HEK293T (cell line): Measurements from ENCODE around the gene ITGB3BP.

Experiments
- CTCF ChIA-PET: fragments of 350-600 bp; formaldehyde crosslinking; extraction: SDS; loops from one replicate; lab custom pipeline; 2021; ENCODE audit warnings: antibody characterized with exemption, inconsistent platforms; lab: Yijun Ruan, JAX
- POLR2A ChIA-PET: fragments of 350-600 bp; formaldehyde crosslinking; extraction: SDS; loops from one replicate; lab custom pipeline; 2020; ENCODE audit warnings: antibody characterized with exemption, inconsistent platforms; lab: Yijun Ruan, JAX
- DNase-seq: peaks from one replicate; pipeline ENCODE4 v3.0.0; 2012; ENCODE audit warnings: mixed read lengths; ENCODE audit errors: extremely low spot score
- ARNT ChIP-seq: fragments of 450-650 bp; IDR thresholded peaks from 2 replicates; pipeline ENCODE4 v1.6.1; 2017; ENCODE audit warnings: mild to moderate bottlenecking
- BHLHE40 ChIP-seq: fragments of 450-650 bp; IDR thresholded peaks from 2 replicates; pipeline ENCODE4 v1.6.1; 2016; ENCODE audit warnings: mild to moderate bottlenecking, moderate library complexity, borderline replicate concordance
- CTBP1 ChIP-seq: fragments of 450-650 bp; IDR thresholded peaks from 2 replicates; pipeline ENCODE4 v1.6.1; 2016; ENCODE audit warnings: borderline replicate concordance
- ELF4 ChIP-seq: fragments of 450-650 bp; IDR thresholded peaks from 2 replicates; pipeline ENCODE4 v1.6.1; 2017; ENCODE audit warnings: antibody characterized with exemption
- FOXA1 ChIP-seq: fragments of 450-650 bp; IDR thresholded peaks from 2 replicates; pipeline ENCODE4 v1.6.1; 2016; ENCODE audit warnings: mild to moderate bottlenecking
- FOXK2 ChIP-seq: fragments of 450-650 bp; IDR thresholded peaks from 2 replicates; pipeline ENCODE4 v1.6.1; 2016; ENCODE audit warnings: mild to moderate bottlenecking
- FOXM1 ChIP-seq: fragments of 450-650 bp; IDR thresholded peaks from 2 replicates; pipeline ENCODE4 v1.6.1; 2017; ENCODE audit warnings: mild to moderate bottlenecking, borderline replicate concordance
- HDGF ChIP-seq: fragments of 450-650 bp; IDR thresholded peaks from 2 replicates; pipeline ENCODE4 v1.6.1; 2017; ENCODE audit warnings: antibody characterized with exemption, borderline replicate concordance
- L3MBTL2 ChIP-seq: fragments of 450-650 bp; conservative IDR thresholded peaks from 2 replicates; pipeline ENCODE4 v1.6.1; 2016; ENCODE audit warnings: mild to moderate bottlenecking
- LEF1 ChIP-seq: fragments of 450-650 bp; IDR thresholded peaks from 2 replicates; pipeline ENCODE4 v1.6.1; 2017; ENCODE audit warnings: mild to moderate bottlenecking, borderline replicate concordance
- NFRKB ChIP-seq: fragments of 450-650 bp; IDR thresholded peaks from 2 replicates; pipeline ENCODE4 v1.6.1; 2016; ENCODE audit warnings: mild to moderate bottlenecking, moderate library complexity
- PKNOX1 ChIP-seq: fragments of 450-650 bp; IDR thresholded peaks from 2 replicates; pipeline ENCODE4 v1.6.1; 2016
- SP1 ChIP-seq: fragments of 450-650 bp; IDR thresholded peaks from 2 replicates; pipeline ENCODE4 v1.6.1; 2017
- SUZ12 ChIP-seq: fragments of 450-650 bp; IDR thresholded peaks from 2 replicates; pipeline ENCODE4 v1.6.1; 2016; ENCODE audit warnings: mild to moderate bottlenecking
- TARDBP ChIP-seq: fragments of 450-650 bp; IDR thresholded peaks from 2 replicates; pipeline ENCODE4 v1.6.1; 2016
- ZNF384 ChIP-seq: fragments of 450-650 bp; IDR thresholded peaks from 2 replicates; pipeline ENCODE4 v1.6.1; 2016

The ITGB3BP gene

GRCh38 chr1:63524201-63524600 is 1.2 kb upstream of the ITGB3BP start:
- no peak for DNase-seq
- no peak for TF ChIP-seq HDGF
- TF ChIP-seq ARNT: no peak
- no peak for TF ChIP-seq SP1
- no peak for TF ChIP-seq NFRKB
- no peak for TF ChIP-seq LEF1
- no peak for TF ChIP-seq FOXA1
- no peak for TF ChIP-seq PKNOX1
- no peak for TF ChIP-seq BHLHE40
- no peak for TF ChIP-seq ZNF384
- TF ChIP-seq CTBP1: no peak
- TF ChIP-seq TARDBP: no peak
- TF ChIP-seq FOXK2: no peak
- POLR2A ChIA-PET: interaction anchor here (1.6 kb wide), 2 partner anchors 11 to 14 kb away, joined by 4 to 6 read pairs; no protein-coding TSS in a partner anchor
- CTCF ChIA-PET: interaction anchor here (0.7 kb wide), 1 partner anchor 197 kb away, joined by 4 read pairs; no protein-coding TSS in a partner anchor

GRCh38 chr1:63523738-63524137 is 713 bp upstream of the ITGB3BP start:
- POLR2A ChIA-PET: interaction anchor here (1.1 to 1.6 kb wide), 3 partner anchors 11 to 156 kb away, joined by 4 to 6 read pairs (median 4); no protein-coding TSS in a partner anchor
- CTCF ChIA-PET: interaction anchor here (0.6 kb wide), 2 partner anchors 55 to 719 kb away, joined by 3 to 7 read pairs; no protein-coding TSS in a partner anchor
- peak; percentile 34 for DNase-seq
- TF ChIP-seq FOXA1 (no peak), LEF1 (no peak), BHLHE40 (no peak), FOXM1 (no peak), SUZ12 (no peak), ZNF384 (no peak), ELF4 (no peak), NFRKB (no peak), CTBP1 (no peak), PKNOX1 (no peak)

- POLR2A ChIA-PET: no interaction called here
- CTCF ChIA-PET: no interaction called here
- DNase-seq: no peak
- TF ChIP-seq SP1 (no peak), FOXK2 (no peak), ZNF384 (peak; percentile 52)
These were observed 6.4 kb downstream of the ITGB3BP start for GRCh38 chr1:63516629-63517028.

- TF ChIP-seq FOXA1: no peak
- TF ChIP-seq LEF1: no peak
- TF ChIP-seq ZNF384: no peak
- TF ChIP-seq SP1: no peak
- TF ChIP-seq TARDBP: no peak
- TF ChIP-seq ELF4: no peak
- TF ChIP-seq L3MBTL2: no peak
- TF ChIP-seq FOXK2: no peak
- TF ChIP-seq HDGF: no peak
- TF ChIP-seq CTBP1: no peak
- no peak for TF ChIP-seq ARNT
- TF ChIP-seq SUZ12: no peak
- TF ChIP-seq BHLHE40: no peak
- TF ChIP-seq FOXM1: no peak
- no peak for TF ChIP-seq PKNOX1
- TF ChIP-seq NFRKB: no peak
- CTCF ChIA-PET: no interaction called here
- POLR2A ChIA-PET: interaction anchor here (1.3 kb wide), 1 partner anchor 11 kb away, joined by 4 read pairs; the partner anchor contains the start of genes EFCAB7 and ITGB3BP
- DNase-seq: no peak
These were observed 10.4 kb downstream of the ITGB3BP start for GRCh38 chr1:63512584-63512983.

GRCh38 chr1:63509718-63510117 is 13.3 kb downstream of the ITGB3BP start:
- ChIA-PET POLR2A (no interaction called here), CTCF (no interaction called here)
- TF ChIP-seq BHLHE40: no peak
- no peak for TF ChIP-seq PKNOX1
- no peak for TF ChIP-seq SP1
- no peak for TF ChIP-seq L3MBTL2
- no peak for TF ChIP-seq SUZ12
- DNase-seq: no peak

- ChIA-PET CTCF (no interaction called here), POLR2A (no interaction called here)
- no peak for TF ChIP-seq ZNF384
- no peak for TF ChIP-seq FOXK2
- no peak for TF ChIP-seq PKNOX1
- TF ChIP-seq TARDBP: no peak
- no peak for TF ChIP-seq HDGF
- no peak for TF ChIP-seq NFRKB
- TF ChIP-seq ARNT: no peak
- no peak for TF ChIP-seq FOXA1
- no peak for TF ChIP-seq ELF4
- TF ChIP-seq BHLHE40: no peak
- TF ChIP-seq SUZ12: no peak
- TF ChIP-seq LEF1: no peak
- TF ChIP-seq L3MBTL2: no peak
- TF ChIP-seq SP1: no peak
- TF ChIP-seq CTBP1: no peak
- TF ChIP-seq FOXM1: no peak
- no peak for DNase-seq
These were observed 16.2 kb downstream of the ITGB3BP start for GRCh38 chr1:63506782-63507181.
